Lower lobe of right lung (tissue), 2 donors: Measurements from ENCODE around the gene EVA1B. TPM values are rescaled to one million over a fixed set of nuclear protein-coding genes. Genes with fewer than 3 reads are reported as not detected.

Experiments used
- ATAC-seq, 2 donors: fragments of 200-7000 bp; cut with Tn5 transposase; one replicate each; pipeline ENCODE4 v1.9.1; 2020 to 2022; ENCODE audit warnings: mild to moderate bottlenecking in 2 of 2, moderate library complexity in 2 of 2
- DNase-seq: peaks from one replicate; pipeline ENCODE4 v3.0.0-alpha.2; 2020
- H3K27ac ChIP-seq: fragments of 200-600 bp; one replicate; pipeline ENCODE4 v1.8.0; 2022
- H3K27me3 ChIP-seq: fragments of 200-600 bp; one replicate; pipeline ENCODE4 v1.8.0; 2022; ENCODE audit warnings: low read depth
- H3K36me3 ChIP-seq: fragments of 200-600 bp; one replicate; pipeline ENCODE4 v1.8.0; 2022; ENCODE audit warnings: mild to moderate bottlenecking
- H3K4me1 ChIP-seq: fragments of 200-600 bp; one replicate; pipeline ENCODE4 v1.8.0; 2022
- H3K4me3 ChIP-seq: fragments of 200-600 bp; one replicate; pipeline ENCODE4 v1.8.0; 2022; ENCODE audit warnings: mild to moderate bottlenecking
- H3K9me3 ChIP-seq: fragments of 200-600 bp; one replicate; pipeline ENCODE4 v1.8.0; 2022
- CTCF ChIP-seq: fragments of 200-600 bp; IDR thresholded peaks from one replicate; pipeline ENCODE4 v1.8.0; 2022; ENCODE audit warnings: antibody characterized with exemption, mild to moderate bottlenecking
- intact Hi-C: fragments of 100-400 bp; cut with DNase I; formaldehyde crosslinking; loops from one replicate; pipeline ENCODE4 v1.11.0; 2022
- total RNA-seq: library from RNA; stranded (reverse); fragmentation: NEBNext Ultra II Directional; extraction: Animal tissue kit (Norgen Biotek cat#: 25700); gene quantifications from one replicate; pipeline ENCODE4 v1.2.1, GENCODE V29; 2021
- donor health status: DM: no; HTN: yes; CAD: no; lungs with severe emphysema.

EVA1B gene
- total RNA-seq, 1 donor from 2014 or later = 25.7 TPM

GRCh38 chr1:36274201-36274600 lies 49.2 kb downstream of the EVA1B start:
- H3K4me1 ChIP-seq = peaks cover 6% of the 10 kb centered on the region
- TF ChIP-seq CTCF = no peak
- no peaks in the 10 kb centered on the region for H3K27me3 ChIP-seq
- ATAC-seq = no peak
- no peaks in the 10 kb centered on the region for H3K9me3 ChIP-seq
- intact Hi-C loops = no loop called here
- no peak for DNase-seq
- no peak overlapping the region for H3K27ac ChIP-seq
- H3K4me3 ChIP-seq = no peak overlapping the region
- peaks cover 37% of the 10 kb centered on the region for H3K36me3 ChIP-seq

GRCh38 chr1:36273024-36273423 lies 50.4 kb downstream of the EVA1B start:
- ATAC-seq (no peak), DNase-seq (no peak)
- Histone ChIP-seq H3K9me3 (no peaks in the 10 kb centered on the region), H3K36me3 (peaks cover 47% of the 10 kb centered on the region), H3K4me3 (no peak overlapping the region), H3K27me3 (no peaks in the 10 kb centered on the region), H3K4me1 (no peaks in the 10 kb centered on the region), H3K27ac (no peak overlapping the region)
- intact Hi-C loops = no loop called here
- no peak for TF ChIP-seq CTCF

Other genes starting within 250 kb of the EVA1B start
- gene TEKT2, start 239.6 kb downstream of the EVA1B start, total RNA-seq = 9.3 TPM
- 32.4 TPM for gene ADPRS, start 234.8 kb downstream of the EVA1B start, total RNA-seq
- 24.4 TPM for gene COL8A2, start 198.4 kb downstream of the EVA1B start, total RNA-seq
- 60.3 TPM for gene TRAPPC3, start 174.2 kb downstream of the EVA1B start, total RNA-seq
- 120 TPM for gene MAP7D1, start 167.5 kb downstream of the EVA1B start, total RNA-seq
- gene THRAP3, start 99.2 kb downstream of the EVA1B start, total RNA-seq = 81.0 TPM
- 8.5 TPM for gene SH3D21, start 17.3 kb downstream of the EVA1B start, total RNA-seq
- 74.2 TPM for gene STK40, start 62.3 kb upstream of the EVA1B start, total RNA-seq
- gene LSM10, start 74.3 kb upstream of the EVA1B start, total RNA-seq = 44.5 TPM
- gene OSCP1, start 126.8 kb upstream of the EVA1B start, total RNA-seq = 17.1 TPM
- gene MRPS15, start 140.7 kb upstream of the EVA1B start, total RNA-seq = 59.4 TPM
- gene CSF3R, start 159.3 kb upstream of the EVA1B start, total RNA-seq = 214 TPM